ENCODE results near the gene CIDEA. TPM values are rescaled to one million over a fixed set of nuclear protein-coding genes. Genes with fewer than 3 reads are reported as not detected.
A peak's percentile ranks its signal among the peaks of the same experiment; 100 is the strongest.

The CIDEA gene
- total and polyA plus RNA-seq, 2 experiments from 2014 or later = not detected

DNA sequence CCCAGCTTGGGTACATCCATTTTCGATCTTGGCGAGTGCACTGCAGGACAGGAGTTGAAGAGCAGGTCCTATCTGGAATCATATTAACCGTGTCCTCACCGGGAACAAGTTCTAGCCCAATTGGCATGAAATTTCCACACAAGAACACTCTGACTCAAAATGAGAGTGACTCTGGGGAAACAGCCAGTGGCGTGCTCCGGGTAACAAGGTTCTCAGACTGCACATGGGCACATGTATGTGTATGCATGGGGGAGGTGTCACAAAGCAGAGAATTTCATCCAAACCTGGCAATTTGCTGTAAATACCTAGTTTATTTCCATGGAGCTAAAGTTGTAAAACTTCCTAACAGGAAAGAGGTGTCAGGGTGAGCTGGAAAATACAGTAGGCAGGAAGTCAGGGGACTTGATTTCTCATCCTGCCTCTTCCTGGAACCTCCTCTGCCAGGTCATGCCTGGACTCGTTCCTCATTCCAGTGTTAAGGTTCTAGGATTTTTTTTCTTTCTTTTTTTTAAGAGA lies 55.6 kb downstream of the CIDEA start:
- no peak overlapping the region for H2AFZ ChIP-seq
- peak overlapping the region; percentile 97 for H3K4me2 ChIP-seq (ENCODE audit: unreplicated experiment)
- no peaks in the 10 kb centered on the region for H3K27me3 ChIP-seq (replicated peaks; ENCODE audit: insufficient read depth)
- no peaks in the 10 kb centered on the region for H3K9me3 ChIP-seq (ENCODE audit: low read depth)
- 0 out of 2 replicates have a peak, but pooled peaks cover 6% of the 10 kb centered on the region for H4K20me1 ChIP-seq (ENCODE audit: insufficient read depth)
- H3F3A ChIP-seq (ENCODE audit: insufficient read depth) = peaks cover 63% of the 10 kb centered on the region
- peaks cover 86% of the 10 kb centered on the region for H3K79me2 ChIP-seq (ENCODE audit: insufficient read depth)
- peak; percentile 75 for DNase-seq
- no peaks in the 10 kb centered on the region for H3K9me2 ChIP-seq (ENCODE audit: insufficient read depth)
- TF ChIP-seq EZH2phosphoT487 (IDR thresholded peaks at IDR 0.05; ENCODE audit: insufficient read depth, low read depth) = no peak
- no peak for TF ChIP-seq EZH2 (IDR thresholded peaks at IDR 0.05; ENCODE audit: insufficient read depth, poor library complexity, severe bottlenecking)
- H3K4me1 ChIP-seq (ENCODE audit: insufficient read depth) = peaks cover 55% of the 10 kb centered on the region
- 11 to 16% methylated on average over 7 of the region's 7 CpGs for WGBS, 2 experiments (ENCODE audit: low coverage in 1 of 2, low lambda C conversion rate in 2 of 2, missing lambda C conversion rate in 2 of 2)
- peak overlapping the region; percentile 99 for H3K9ac ChIP-seq
- H3K4me3 ChIP-seq = peak overlapping the region; percentile 86
- H3K27ac ChIP-seq = peak overlapping the region; percentile 98
- H3K36me3 ChIP-seq (ENCODE audit: low read depth) = peaks cover 53% of the 10 kb centered on the region
- in situ Hi-C loops (cut with MboI) = no loop called here

DNA sequence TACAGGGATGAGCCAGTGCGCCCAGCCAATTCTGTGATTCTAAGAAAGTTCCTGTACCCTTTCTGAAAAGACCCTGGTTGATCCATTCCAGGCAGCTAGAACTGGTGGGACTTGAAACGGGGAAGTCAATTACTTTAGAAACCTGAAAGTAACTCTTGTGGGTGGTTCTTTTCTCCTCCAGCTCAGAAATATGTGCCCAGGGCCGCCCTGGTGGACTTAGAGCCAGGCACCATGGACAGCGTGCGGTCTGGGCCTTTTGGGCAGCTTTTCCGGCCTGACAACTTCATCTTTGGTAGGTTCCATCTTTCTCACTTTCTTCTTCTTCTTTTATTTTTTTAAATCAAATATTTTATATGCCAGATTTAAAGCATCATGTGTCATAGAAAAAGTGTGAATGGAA lies 56.6 kb downstream of the CIDEA start:
- WGBS, 2 experiments (ENCODE audit: low coverage in 1 of 2, low lambda C conversion rate in 2 of 2, missing lambda C conversion rate in 2 of 2) = 98% methylated on average over 6 of the region's 6 CpGs
- Histone ChIP-seq H3F3A (ENCODE audit: insufficient read depth) (peaks cover 74% of the 10 kb centered on the region), H3K79me2 (ENCODE audit: insufficient read depth) (peaks cover 86% of the 10 kb centered on the region), H3K9me2 (ENCODE audit: insufficient read depth) (no peaks in the 10 kb centered on the region), H3K4me2 (ENCODE audit: unreplicated experiment) (peak overlapping the region; percentile 97), H3K9me3 (ENCODE audit: low read depth) (no peaks in the 10 kb centered on the region), H3K4me3 (peak overlapping the region; percentile 86), H3K27ac (peak overlapping the region; percentile 98), H3K4me1 (ENCODE audit: insufficient read depth) (peaks cover 65% of the 10 kb centered on the region), H3K27me3 (replicated peaks; ENCODE audit: insufficient read depth) (no peaks in the 10 kb centered on the region), H3K36me3 (ENCODE audit: low read depth) (peaks cover 62% of the 10 kb centered on the region), H2AFZ (no peak overlapping the region), H3K9ac (peak overlapping the region; percentile 99), H4K20me1 (ENCODE audit: insufficient read depth) (peaks cover 13% of the 10 kb centered on the region; the same call in 1 of the 2 replicates)
- TF ChIP-seq EZH2phosphoT487 (IDR thresholded peaks at IDR 0.05; ENCODE audit: insufficient read depth, low read depth) (no peak), EZH2 (IDR thresholded peaks at IDR 0.05; ENCODE audit: insufficient read depth, poor library complexity, severe bottlenecking) (no peak)
- in situ Hi-C loops (cut with MboI) = no loop called here
- peak; percentile 55 for DNase-seq

DNA sequence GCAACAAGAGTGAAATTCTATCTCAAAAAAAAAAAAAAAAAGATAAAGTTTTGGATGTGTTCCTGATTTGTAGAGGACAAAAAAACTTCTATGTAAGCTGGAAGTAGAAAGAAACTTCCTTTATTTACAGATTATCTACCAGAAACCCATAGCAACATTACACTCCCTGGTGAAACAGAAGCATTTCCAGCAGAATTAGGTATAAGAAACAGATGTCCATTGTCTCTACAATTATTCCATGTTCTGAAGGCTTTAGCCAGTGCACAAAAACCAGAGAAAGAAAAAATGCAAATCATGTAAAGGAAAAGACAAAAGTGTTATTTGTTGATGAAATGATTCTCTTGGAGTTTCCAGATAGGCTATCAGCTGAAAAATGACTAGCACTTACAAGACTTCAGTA lies 58.8 kb downstream of the CIDEA start:
- H4K20me1 ChIP-seq (ENCODE audit: insufficient read depth) = peaks cover 15% of the 10 kb centered on the region; the same call in 1 of the 2 replicates
- no peak overlapping the region; the same call in 1 of the 2 replicates for H3K4me3 ChIP-seq
- H3K9me2 ChIP-seq (ENCODE audit: insufficient read depth) = no peaks in the 10 kb centered on the region
- peak overlapping the region; percentile 51 for H3K4me2 ChIP-seq (ENCODE audit: unreplicated experiment)
- H3K9me3 ChIP-seq (ENCODE audit: low read depth) = no peaks in the 10 kb centered on the region
- peak overlapping the region; percentile 73 for H3K9ac ChIP-seq
- H3K27me3 ChIP-seq (replicated peaks; ENCODE audit: insufficient read depth) = no peaks in the 10 kb centered on the region
- TF ChIP-seq EZH2phosphoT487 (IDR thresholded peaks at IDR 0.05; ENCODE audit: insufficient read depth, low read depth) (no peak), EZH2 (IDR thresholded peaks at IDR 0.05; ENCODE audit: insufficient read depth, poor library complexity, severe bottlenecking) (no peak)
- H3F3A ChIP-seq (ENCODE audit: insufficient read depth) = peaks cover 85% of the 10 kb centered on the region
- peaks cover 77% of the 10 kb centered on the region for H3K36me3 ChIP-seq (ENCODE audit: low read depth)
- peak overlapping the region; percentile 98 for H3K27ac ChIP-seq
- H2AFZ ChIP-seq = no peak overlapping the region
- in situ Hi-C loops (cut with MboI) = no loop called here
- peaks cover 93% of the 10 kb centered on the region for H3K79me2 ChIP-seq (ENCODE audit: insufficient read depth)
- DNase-seq = peak; percentile 46
- peaks cover 77% of the 10 kb centered on the region for H3K4me1 ChIP-seq (ENCODE audit: insufficient read depth)

DNA sequence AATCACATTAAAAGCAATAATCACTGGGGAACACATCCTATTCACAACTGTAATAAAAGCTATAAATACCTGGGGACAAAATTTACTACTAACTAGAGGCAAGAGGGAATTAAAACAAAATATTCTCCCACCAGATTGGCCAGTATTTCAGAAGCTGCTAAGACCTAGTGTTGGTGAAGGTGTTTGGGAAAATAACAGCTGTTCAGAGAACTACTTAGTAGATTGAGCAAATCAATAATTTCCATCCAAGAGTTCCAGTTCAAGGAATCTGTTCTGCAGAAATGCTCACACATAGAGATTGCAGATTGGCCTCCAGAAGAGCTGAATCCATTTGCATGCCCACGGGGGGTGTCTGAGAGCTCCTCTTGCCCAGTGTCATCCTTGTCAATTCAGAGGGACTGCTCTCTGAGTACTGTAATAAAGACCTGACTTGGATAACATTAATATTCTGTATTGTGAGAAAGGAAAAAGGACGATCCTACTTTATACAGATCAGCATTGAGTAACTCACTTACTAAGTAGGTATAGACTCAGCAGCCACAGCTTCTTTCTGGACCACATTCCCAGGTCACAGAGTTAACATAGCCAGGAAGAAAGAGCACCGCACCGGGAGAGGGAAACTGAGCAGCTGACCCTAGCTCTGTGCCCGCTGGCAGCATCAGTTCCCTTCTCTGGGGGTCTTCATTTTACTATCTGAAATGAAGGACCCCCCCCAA lies 59.5 kb downstream of the CIDEA start:
- WGBS, 2 experiments (ENCODE audit: low coverage in 1 of 2, low lambda C conversion rate in 2 of 2, missing lambda C conversion rate in 2 of 2) = 53 to 59% methylated on average over 5 of the region's 5 CpGs
- Histone ChIP-seq H3K9me2 (ENCODE audit: insufficient read depth) (no peaks in the 10 kb centered on the region), H3F3A (ENCODE audit: insufficient read depth) (peaks cover 92% of the 10 kb centered on the region), H3K4me1 (ENCODE audit: insufficient read depth) (peaks cover 78% of the 10 kb centered on the region), H3K79me2 (ENCODE audit: insufficient read depth) (peaks cover 100% of the 10 kb centered on the region), H3K4me3 (peak overlapping the region; percentile 34), H3K4me2 (ENCODE audit: unreplicated experiment) (peak overlapping the region; percentile 51), H3K9ac (peak overlapping the region; percentile 73), H3K27me3 (replicated peaks; ENCODE audit: insufficient read depth) (no peaks in the 10 kb centered on the region), H2AFZ (no peak overlapping the region), H3K9me3 (ENCODE audit: low read depth) (no peaks in the 10 kb centered on the region), H4K20me1 (ENCODE audit: insufficient read depth) (peaks cover 17% of the 10 kb centered on the region; the same call in 1 of the 2 replicates), H3K27ac (peak overlapping the region; percentile 98), H3K36me3 (ENCODE audit: low read depth) (peaks cover 84% of the 10 kb centered on the region)
- TF ChIP-seq EZH2 (IDR thresholded peaks at IDR 0.05; ENCODE audit: insufficient read depth, poor library complexity, severe bottlenecking) = no peak
- no peak for TF ChIP-seq EZH2phosphoT487 (IDR thresholded peaks at IDR 0.05; ENCODE audit: insufficient read depth, low read depth)
- DNase-seq = peak; percentile 51
- in situ Hi-C loops (cut with MboI) = no loop called here

Measured in GM23248 (cell line).